ENCODE results near the gene TMEM168.
"Not testable (repeated sequence)": the region's sequence is repeated elsewhere in the genome, so short reads cannot be mapped to it uniquely, and the experiment has no call there.

DNA sequence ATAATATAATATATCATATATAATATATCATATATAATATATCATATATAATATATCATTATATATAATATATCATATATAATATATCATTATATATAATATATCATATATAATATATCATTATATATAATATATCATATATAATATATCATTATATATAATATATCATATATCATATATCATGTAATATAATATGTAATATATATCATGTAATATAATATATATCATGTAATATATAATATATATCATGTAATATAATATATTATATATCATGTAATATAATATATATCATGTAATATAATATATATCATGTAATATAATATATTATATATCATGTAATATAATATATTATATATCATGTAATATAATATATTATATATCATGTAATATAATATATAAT lies 6.4 kb upstream of the TMEM168 start:
- TF ChIP-seq ESRRG, TSHZ2, ZFP3, ZFP30, GLIS3 (CRISPR knock-in tag; IDR thresholded peaks at IDR 0.05): not testable (repeated sequence)
